Endothelial cell of umbilical vein (primary cell): Measurements from ENCODE around the gene NLGN2. TPM values are rescaled to one million over a fixed set of nuclear protein-coding genes. Genes with fewer than 3 reads are reported as not detected.

Experiments used
- BruUV-seq: library from RNA; stranded (reverse); fragments of 400-500 nt; replicated peaks from 2 replicates; lab custom pipeline; 2021; lab: Mats Ljungman, UMichigan
- CTCF ChIA-PET: fragments of 300-600, 350-600 bp; sonication (Branson Sonifier 250); formaldehyde crosslinking; loops from one replicate; lab custom pipeline; 2021; ENCODE audit warnings: antibody characterized with exemption, inconsistent platforms; lab: Charles Lee
- POLR2A ChIA-PET: fragments of 300-600, 350-600 bp; sonication (Branson Sonifier 250); formaldehyde crosslinking; loops from one replicate; lab custom pipeline; 2021; ENCODE audit warnings: antibody characterized with exemption, inconsistent platforms; lab: Charles Lee
- DNase-seq: peaks from one replicate; pipeline ENCODE4 v3.0.0-alpha.2; 2011; ENCODE audit warnings: low read depth, low spot score
- FAIRE-seq: peaks from 2 replicates; lab custom pipeline; 2011; peaks lifted over from hg19 to GRCh38; lab: Jason Lieb, UNC
- H2AFZ ChIP-seq: 2 replicates; pipeline ENCODE4 v1.6.0; 2012; ENCODE audit warnings: low read depth, low read length, control low read depth, inconsistent platforms
- H3K27ac ChIP-seq: 2 replicates; pipeline ENCODE4 v1.5.1; 2011; ENCODE audit warnings: low read depth, mild to moderate bottlenecking, control low read depth, low read length, moderate library complexity; ENCODE audit not compliant: insufficient read depth
- H3K27me3 ChIP-seq, 2 experiments: 2 replicates each; pipeline versions ENCODE4 v1.6.0 to v1.6.1; 2011; ENCODE audit warnings: low read length in 2 of 2, mixed read lengths in 1 of 2; ENCODE audit not compliant: control insufficient read depth in 2 of 2, insufficient read depth in 2 of 2
- H3K36me3 ChIP-seq, 2 experiments: 2 replicates in 1 of 2; 3 replicates in 1 of 2; pipeline ENCODE4 v1.5.1; 2011; ENCODE audit warnings: low read length in 2 of 2, mild to moderate bottlenecking in 1 of 2, moderate library complexity in 1 of 2; ENCODE audit not compliant: control insufficient read depth in 2 of 2, insufficient read depth in 2 of 2; ENCODE audit errors: extremely low read depth in 1 of 2
- H3K4me1 ChIP-seq: 3 replicates; pipeline ENCODE4 v1.5.1; 2011; ENCODE audit warnings: mild to moderate bottlenecking, low read length; ENCODE audit not compliant: control insufficient read depth, insufficient read depth; ENCODE audit errors: extremely low read depth
- H3K4me2 ChIP-seq: 2 replicates; pipeline ENCODE4 v1.6.1; 2011; ENCODE audit warnings: low read length, control low read depth, mixed read lengths; ENCODE audit not compliant: insufficient read depth
- H3K4me3 ChIP-seq, 3 experiments: fragments of 200-600 bp in 1 of 3; sonication (generic), shearing (Covaris generic) in 1 of 3; replicated peaks in 1 of 3; 2 replicates each; pipeline ENCODE4 v1.5.1; 2011 to 2016; ENCODE audit warnings: control low read depth in 3 of 3, low read length in 3 of 3, mild to moderate bottlenecking in 2 of 3, inconsistent platforms in 1 of 3, low read depth in 1 of 3, moderate library complexity in 1 of 3; ENCODE audit not compliant: insufficient read depth in 1 of 3
- H3K79me2 ChIP-seq: 2 replicates; pipeline ENCODE4 v1.6.0; 2012; ENCODE audit warnings: low read length, inconsistent platforms; ENCODE audit not compliant: control insufficient read depth, insufficient read depth
- H3K9ac ChIP-seq: replicated peaks from 2 replicates; pipeline ENCODE3; 2011; ENCODE audit warnings: low read length, control low read depth; ENCODE audit not compliant: insufficient read depth; ENCODE audit errors: extremely low read depth
- H3K9me1 ChIP-seq: replicated peaks from 3 replicates; pipeline ENCODE4 v1.6.0; 2011; ENCODE audit warnings: mild to moderate bottlenecking, low read length; ENCODE audit not compliant: control insufficient read depth, insufficient read depth; ENCODE audit errors: extremely low read depth
- H3K9me3 ChIP-seq: replicated peaks from 2 replicates; pipeline ENCODE4 v1.5.1; 2012; ENCODE audit warnings: low read length, inconsistent platforms; ENCODE audit not compliant: control insufficient read depth, insufficient read depth
- H4K20me1 ChIP-seq: replicated peaks from 2 replicates; pipeline ENCODE3; 2011; ENCODE audit warnings: mild to moderate bottlenecking, low read length; ENCODE audit not compliant: control insufficient read depth, insufficient read depth; ENCODE audit errors: extremely low read depth
- CTCF ChIP-seq, 2 donors: IDR thresholded peaks; 1 replicate in 1 of 2; 2 replicates in 1 of 2; pipeline ENCODE4 v1.5.1; 2011; ENCODE audit warnings: low read length in 2 of 2, mild to moderate bottlenecking in 2 of 2, moderate library complexity in 2 of 2, control low read depth in 1 of 2, inconsistent platforms in 1 of 2, low read depth in 1 of 2; ENCODE audit not compliant: insufficient read depth in 1 of 2; ENCODE audit errors: extremely low read depth in 1 of 2
- EZH2 ChIP-seq: IDR thresholded peaks from 2 replicates; pipeline ENCODE4 v1.6.1; 2012; ENCODE audit warnings: borderline replicate concordance, low read depth, mild to moderate bottlenecking, moderate library complexity, low read length, inconsistent platforms; ENCODE audit not compliant: severe bottlenecking
- FOS ChIP-seq: IDR thresholded peaks from 2 replicates; pipeline ENCODE4 v1.6.1; 2011; ENCODE audit warnings: mild to moderate bottlenecking, low read length, moderate library complexity, borderline replicate concordance; ENCODE audit not compliant: insufficient read depth
- MYC ChIP-seq: IDR thresholded peaks from one replicate; pipeline ENCODE4 v1.6.1; 2011; ENCODE audit warnings: mild to moderate bottlenecking, low read depth, low read length
- POLR2A ChIP-seq: IDR thresholded peaks from 2 replicates; pipeline ENCODE4 v1.6.1; 2012; ENCODE audit warnings: low read depth, mild to moderate bottlenecking, control low read depth, low read length
- POLR2AphosphoS5 ChIP-seq: IDR thresholded peaks from 2 replicates; pipeline ENCODE4 v1.6.1; 2012; ENCODE audit warnings: low read depth, mild to moderate bottlenecking, control low read depth, low read length, moderate library complexity; ENCODE audit not compliant: insufficient read depth
- dilution Hi-C: fragments of 300-500 bp; cut with MboI; formaldehyde crosslinking; loops from one replicate; pipeline ENCODE4 v1.15.0; 2019; ENCODE audit warnings: low sequenced_read_pairs; ENCODE audit not compliant: extremely low pct_ligation_motif_present
- intact Hi-C: fragments of 100-400 bp; cut with micrococcal nuclease; formaldehyde crosslinking; loops from one replicate; pipeline ENCODE4 v1.10.0; 2022
- polyA plus RNA-seq, 4 experiments: library from polyadenylated mRNA; depleted of rRNA in 3 of 4; stranded (reverse) in 3 of 4; unstranded in 1 of 4; fragments of >200 nt; gene quantifications; 2 replicates each; pipeline versions ENCODE4 v1.2.1 to v1.2.3, GENCODE V29; 2011 to 2012; ENCODE audit warnings: missing spikeins in 1 of 4
- total RNA-seq: library from RNA; stranded (reverse); gene quantifications from 2 replicates; pipeline ENCODE4 v1.2.3, GENCODE V29; 2021
- TF ChIP-seq, protein P1 (sequence below): IDR thresholded peaks from 2 replicates; pipeline ENCODE4 v1.6.1; 2011; ENCODE audit not compliant: insufficient read depth, insufficient read length

The NLGN2 gene
- total and polyA plus RNA-seq, 2 donors (not counting 3 experiments of a cell fraction or from before 2014, with no cell fraction given) = 15.4 to 25.9 TPM

- no peak overlapping the region for H2AFZ ChIP-seq
- H3K27me3 ChIP-seq = peaks cover 25 to 33% of the 10 kb centered on the region in 2 experiments
- H3K4me1 ChIP-seq = peaks cover 5% of the 10 kb centered on the region
- H3K27ac ChIP-seq = no peak overlapping the region
- no peaks in the 10 kb centered on the region for H3K79me2 ChIP-seq
- dilution Hi-C loops (no loop called here), intact Hi-C loops (no loop called here)
- no peak for FAIRE-seq
- H3K9me1 ChIP-seq = no peaks in the 10 kb centered on the region
- no peaks in the 10 kb centered on the region for H4K20me1 ChIP-seq
- H3K4me3 ChIP-seq = no peak overlapping the region
- ChIA-PET POLR2A (no interaction called here), CTCF (interaction anchor here (1.0 to 3.0 kb wide), 3 partner anchors 23 to 180 kb away, joined by 4 to 14 read pairs (median 4); partner anchors contain the start of genes TMEM256 and TMEM95)
- no peak overlapping the region for H3K4me2 ChIP-seq
- H3K9ac ChIP-seq = no peak overlapping the region
- DNase-seq = no peak
- H3K36me3 ChIP-seq = no peaks in the 10 kb centered on the region
- no TSS peak for BruUV-seq
- no peaks in the 10 kb centered on the region for H3K9me3 ChIP-seq
- TF ChIP-seq, protein P1, sequence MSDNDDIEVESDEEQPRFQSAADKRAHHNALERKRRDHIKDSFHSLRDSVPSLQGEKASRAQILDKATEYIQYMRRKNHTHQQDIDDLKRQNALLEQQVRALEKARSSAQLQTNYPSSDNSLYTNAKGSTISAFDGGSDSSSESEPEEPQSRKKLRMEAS = no peak
- TF ChIP-seq FOS = no peak
These were observed 27.3 kb upstream of the NLGN2 start for GRCh38 chr17:7380321-7380720.

DNA sequence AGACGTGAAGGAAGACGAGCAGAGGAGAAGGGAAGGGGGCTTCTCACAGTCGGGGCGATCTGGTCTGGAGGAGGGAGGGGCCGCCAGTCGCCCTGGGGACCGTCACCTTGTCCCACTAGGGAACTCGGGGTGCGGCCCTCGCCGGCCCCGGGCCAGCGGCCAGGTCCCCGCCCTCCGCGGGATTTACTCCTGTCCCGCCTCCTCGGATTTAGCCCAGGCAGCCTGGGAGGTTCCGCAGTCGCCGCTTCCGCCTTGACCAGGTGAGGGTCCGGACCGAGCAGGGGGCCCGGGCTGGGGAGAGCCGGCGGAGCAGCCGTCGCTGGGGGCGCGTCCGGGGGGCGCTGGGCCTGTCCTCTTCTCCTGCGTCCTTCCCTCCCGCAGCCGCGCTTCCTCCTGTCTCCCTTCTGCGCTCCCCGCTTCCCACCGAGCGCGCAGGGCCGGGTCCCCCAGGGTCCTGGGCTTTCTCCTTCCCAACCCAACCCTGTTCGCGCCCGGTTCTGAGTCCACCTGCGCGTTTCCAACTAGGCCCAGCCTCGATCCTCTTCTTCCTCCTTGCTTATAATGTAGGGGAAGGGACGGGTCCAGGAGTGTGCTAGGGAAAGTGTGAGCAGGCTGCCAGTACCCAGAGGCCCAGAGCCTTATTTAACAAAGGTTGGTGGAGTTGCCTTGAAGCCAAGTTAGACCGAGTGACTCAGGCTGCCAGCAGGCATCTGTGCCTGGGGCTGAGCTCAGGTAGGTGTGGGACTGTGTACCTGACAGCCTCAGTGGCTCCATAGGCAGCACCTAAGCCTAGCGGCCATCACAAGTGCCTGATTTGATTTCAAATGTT is 26.6 kb upstream of the NLGN2 start, which contains the start of gene TNK1:
TNK1 (plus strand) TSS at position 235 of the 829 bp plus-strand sequence. CDS start 1,838 bp downstream, outside the sequence.
- BruUV-seq = no TSS peak
- intact Hi-C loops (no loop called here), dilution Hi-C loops (no loop called here)
- Histone ChIP-seq H3K9me3 (no peaks in the 10 kb centered on the region), H3K9ac (no peak within 1 kb of the TSS), H3K79me2 (no peaks in the 10 kb centered on the region), H3K4me2 (no peak within 1 kb of the TSS), H3K4me1 (peaks cover 5% of the 10 kb centered on the region), H2AFZ (no peak within 1 kb of the TSS), H3K27me3 (peaks cover 25 to 33% of the 10 kb centered on the region in 2 experiments), H3K9me1 (no peaks in the 10 kb centered on the region), H3K4me3 (no peak within 1 kb of the TSS), H4K20me1 (no peaks in the 10 kb centered on the region), H3K36me3 (no peaks in the 10 kb centered on the region), H3K27ac (no peak within 1 kb of the TSS)
- no peak for TF ChIP-seq MYC
- TF ChIP-seq, protein P1 = no peak
- TF ChIP-seq EZH2 = peak; percentile 84
- TF ChIP-seq POLR2AphosphoS5 = no peak
- no peak for TF ChIP-seq POLR2A
- TF ChIP-seq CTCF (IDR thresholded peaks at IDR 0.05; ENCODE audit: extremely low read depth in 1 of 2, insufficient read depth in 1 of 2, low read depth in 1 of 2, low read length in 2 of 2) = no peak
- ChIA-PET POLR2A (no interaction called here), CTCF (interaction anchor here (1.0 to 3.0 kb wide), 3 partner anchors 22 to 179 kb away, joined by 4 to 14 read pairs (median 4); partner anchors contain the start of genes TMEM256 and TMEM95)
- no peak for FAIRE-seq
- DNase-seq = no peak
